Natural killer cell treated with Interleukin-12 subunit alpha and Interleukin-12 subunit beta and Interleukin-15 and Interleukin-18, amount 100 ng/mL, for 72 hours (primary cell): ENCODE measurements around the gene TGM1. TPM values are rescaled to one million over a fixed set of nuclear protein-coding genes. Genes with fewer than 3 reads are reported as not detected.
"Not testable (repeated sequence)": the region's sequence is repeated elsewhere in the genome, so short reads cannot be mapped to it uniquely, and the experiment has no call there.

Experiments used
- ATAC-seq, 2 donors: fragments of 150-1000 bp; cut with Tn5 transposase in 1 of 2; sonication (Bioruptor Pico), chemical (Tn5 transposase) in 1 of 2; 2 replicates each; pipeline ENCODE4 v1.10.0; 2021
- DNase-seq: peaks from one replicate; pipeline ENCODE4 v3.0.0; 2022; ENCODE audit warnings: low spot score
- H3K27ac Mint-ChIP-seq, 2 donors: 1 replicate in 1 of 2; 2 replicates in 1 of 2; pipeline ENCODE4 v1.8.0; 2022; ENCODE audit warnings: mixed read lengths in 2 of 2, mild to moderate bottlenecking in 1 of 2, moderate library complexity in 1 of 2
- H3K27me3 Mint-ChIP-seq, 2 donors: 1 replicate in 1 of 2; 2 replicates in 1 of 2; pipeline ENCODE4 v1.8.0; 2022; ENCODE audit warnings: mixed read lengths in 2 of 2
- H3K36me3 Mint-ChIP-seq: one replicate; pipeline ENCODE4 v1.8.0; 2022; ENCODE audit warnings: mixed read lengths
- H3K4me1 Mint-ChIP-seq, 2 donors: 1 replicate in 1 of 2; 2 replicates in 1 of 2; pipeline ENCODE4 v1.8.0; 2022; ENCODE audit warnings: low read depth in 2 of 2, mixed read lengths in 2 of 2, mild to moderate bottlenecking in 1 of 2
- H3K4me3 Mint-ChIP-seq: one replicate; pipeline ENCODE4 v1.8.0; 2022; ENCODE audit warnings: mixed read lengths
- H3K9me3 Mint-ChIP-seq: 2 replicates; pipeline ENCODE4 v1.8.0; 2022; ENCODE audit warnings: mixed read lengths
- total RNA-seq, 2 donors: library from RNA; stranded (reverse); gene quantifications; one replicate each; pipeline ENCODE4 v1.2.3, GENCODE V29; 2022

TGM1 gene
- total RNA-seq, 2 donors from 2014 or later: 2.5 to 8.7 TPM

DNA sequence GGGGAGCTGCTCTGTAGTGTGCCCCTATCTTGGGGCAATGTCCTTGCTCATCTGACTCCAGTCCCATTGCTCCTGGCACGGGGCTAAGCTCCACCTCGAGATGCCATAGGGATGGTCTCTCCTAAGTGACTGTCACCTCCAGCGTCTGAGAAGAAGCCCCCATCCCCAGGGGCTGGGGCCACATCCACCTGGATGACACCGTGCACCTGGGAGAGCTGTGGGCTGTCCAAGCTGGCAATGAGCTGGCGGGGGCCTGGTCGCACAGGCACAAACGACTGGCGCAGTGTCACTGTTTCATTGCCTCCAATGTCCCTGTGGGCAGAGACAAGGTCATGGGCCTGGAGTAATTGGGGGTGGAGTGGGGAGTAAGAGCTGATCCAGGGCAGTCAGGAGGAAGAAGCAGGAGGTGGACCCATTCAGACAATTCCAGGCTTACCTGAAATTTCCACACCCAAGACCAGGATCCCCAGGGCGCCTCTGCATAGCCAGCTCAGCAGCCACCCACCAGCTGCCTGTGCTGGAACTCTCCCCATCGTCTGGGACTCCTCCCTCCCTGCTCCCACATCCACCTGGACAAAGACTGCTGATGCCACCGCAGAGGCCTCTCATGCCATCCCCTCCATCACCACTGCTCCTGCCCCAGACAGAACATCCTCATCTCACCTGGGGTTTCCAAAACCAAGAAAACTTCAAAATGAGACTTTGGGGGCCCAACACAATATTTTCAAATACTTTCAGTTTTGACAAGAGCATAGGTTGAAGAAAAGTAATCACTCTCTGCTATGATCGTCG lies 13.6 kb downstream of the TGM1 start:
- DNase-seq (no peak), ATAC-seq (no peak)
- no peaks in the 10 kb centered on the region for H3K36me3 Mint-ChIP-seq
- H3K27ac Mint-ChIP-seq: peak overlapping the region in 1 of 2 donors; percentile 66
- H3K9me3 Mint-ChIP-seq: no peaks in the 10 kb centered on the region
- no peaks in the 10 kb centered on the region for H3K27me3 Mint-ChIP-seq
- peaks cover 17 to 23% of the 10 kb centered on the region in 2 donors for H3K4me1 Mint-ChIP-seq
- no peak overlapping the region for H3K4me3 Mint-ChIP-seq

DNA sequence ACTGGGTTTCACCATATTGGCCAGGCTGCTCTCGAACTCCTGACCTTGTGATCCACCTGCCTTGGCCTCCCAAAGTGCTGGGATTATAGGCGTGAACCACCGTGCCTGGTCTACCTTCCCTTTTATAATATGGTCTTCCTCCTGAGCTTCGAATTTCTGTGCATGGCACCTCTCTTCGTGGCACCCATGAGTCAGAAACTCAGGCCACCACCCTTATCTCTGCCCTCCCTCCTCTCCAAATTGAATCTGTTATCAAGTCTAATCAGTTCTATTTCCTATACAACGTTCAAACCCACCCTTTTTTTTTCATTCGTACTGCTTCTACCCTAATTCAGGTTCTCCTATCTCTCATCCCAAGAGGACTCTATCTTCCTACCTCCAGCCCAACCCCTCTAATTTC lies 15.6 kb downstream of the TGM1 start:
- ATAC-seq (no peak), DNase-seq (no peak)
- no peaks in the 10 kb centered on the region for H3K9me3 Mint-ChIP-seq
- no peaks in the 10 kb centered on the region for H3K36me3 Mint-ChIP-seq
- H3K27me3 Mint-ChIP-seq: no peaks in the 10 kb centered on the region
- H3K27ac Mint-ChIP-seq: peak overlapping the region; percentile 79 to 90
- peaks cover 21 to 29% of the 10 kb centered on the region in 2 donors for H3K4me1 Mint-ChIP-seq
- peak overlapping the region; percentile 72 for H3K4me3 Mint-ChIP-seq

DNA sequence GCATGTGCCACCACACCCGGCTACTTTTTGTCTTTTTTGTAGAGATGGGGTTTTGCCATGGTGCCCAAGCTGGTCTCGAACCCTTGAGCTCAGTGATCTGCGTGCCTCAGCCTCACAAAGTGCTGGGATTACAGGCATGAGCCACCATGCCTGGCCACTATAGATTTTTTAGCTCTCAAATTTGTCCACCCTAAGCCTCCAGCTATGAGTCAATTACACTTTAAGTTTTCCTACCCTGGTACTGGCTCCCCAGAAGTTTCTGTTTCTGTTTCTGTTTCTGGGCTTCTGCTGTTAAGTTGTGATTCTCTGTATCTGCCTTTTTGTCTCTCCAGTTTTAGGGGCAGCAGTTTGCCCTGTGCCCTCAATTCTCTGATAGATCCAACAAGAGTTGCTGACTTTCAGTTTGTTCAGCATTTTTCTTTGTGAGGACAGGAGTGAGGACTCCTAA lies 16.2 kb downstream of the TGM1 start:
- DNase-seq (no peak), ATAC-seq (peak; percentile 20 to 26)
- Mint-ChIP-seq H3K27ac (peak overlapping the region; percentile 79 to 90), H3K4me1 (peaks cover 23 to 33% of the 10 kb centered on the region in 2 donors), H3K36me3 (no peaks in the 10 kb centered on the region), H3K27me3 (no peaks in the 10 kb centered on the region), H3K9me3 (no peaks in the 10 kb centered on the region), H3K4me3 (peak overlapping the region; percentile 80)

DNA sequence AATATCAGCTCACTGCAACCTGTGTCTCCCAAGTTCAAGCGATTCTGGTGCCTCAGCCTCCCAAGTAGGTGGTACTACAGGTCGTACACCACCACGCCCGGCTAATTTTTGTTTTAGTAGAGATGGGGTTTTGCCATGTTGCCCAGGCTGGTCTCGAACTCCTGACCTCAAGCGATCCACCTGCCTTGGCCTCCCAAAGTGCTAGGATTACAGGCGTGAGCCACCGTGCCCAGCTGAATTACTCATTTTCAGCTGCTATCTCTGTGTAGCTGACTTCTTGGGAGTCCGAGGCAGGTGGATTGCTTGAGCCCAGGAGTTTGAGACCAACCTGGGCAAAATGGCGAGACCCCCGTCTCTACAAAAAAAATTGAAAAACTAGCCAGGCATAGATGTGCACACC lies 17.6 kb downstream of the TGM1 start:
- not testable (repeated sequence) for DNase-seq, ATAC-seq, H3K27me3 Mint-ChIP-seq, H3K9me3 Mint-ChIP-seq, H3K36me3 Mint-ChIP-seq
- H3K4me3 Mint-ChIP-seq: peak overlapping the region; percentile 64
- H3K27ac Mint-ChIP-seq: peak overlapping the region; percentile 43 to 52
- peaks cover 32 to 42% of the 10 kb centered on the region in 2 donors for H3K4me1 Mint-ChIP-seq

DNA sequence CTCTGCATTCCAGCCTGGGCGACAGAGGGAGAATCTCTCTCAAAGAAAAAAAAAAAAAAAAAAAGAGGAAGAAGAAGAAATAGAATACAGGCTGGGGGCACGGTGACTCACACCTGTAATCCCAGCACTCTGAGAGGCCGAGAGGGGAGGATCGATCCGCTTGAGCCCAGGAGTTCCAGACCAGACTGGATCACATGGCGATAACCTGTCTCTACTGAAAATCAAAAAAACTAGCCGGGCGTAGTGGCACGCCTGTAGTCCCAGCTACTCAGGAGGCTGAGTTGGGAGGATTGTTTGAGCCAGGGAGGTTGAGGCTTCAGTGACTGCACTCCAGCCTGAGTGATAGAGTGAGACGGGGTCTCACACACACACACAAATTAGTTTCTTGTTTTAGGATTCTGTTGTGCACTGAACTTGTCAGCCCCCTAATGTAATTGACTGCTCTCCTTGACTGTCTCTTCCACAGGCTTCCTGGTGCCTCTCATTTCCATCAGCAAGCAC lies 19.6 kb downstream of the TGM1 start:
- ATAC-seq: no peak
- H3K4me1 Mint-ChIP-seq: peaks cover 43 to 60% of the 10 kb centered on the region in 2 donors

DNA sequence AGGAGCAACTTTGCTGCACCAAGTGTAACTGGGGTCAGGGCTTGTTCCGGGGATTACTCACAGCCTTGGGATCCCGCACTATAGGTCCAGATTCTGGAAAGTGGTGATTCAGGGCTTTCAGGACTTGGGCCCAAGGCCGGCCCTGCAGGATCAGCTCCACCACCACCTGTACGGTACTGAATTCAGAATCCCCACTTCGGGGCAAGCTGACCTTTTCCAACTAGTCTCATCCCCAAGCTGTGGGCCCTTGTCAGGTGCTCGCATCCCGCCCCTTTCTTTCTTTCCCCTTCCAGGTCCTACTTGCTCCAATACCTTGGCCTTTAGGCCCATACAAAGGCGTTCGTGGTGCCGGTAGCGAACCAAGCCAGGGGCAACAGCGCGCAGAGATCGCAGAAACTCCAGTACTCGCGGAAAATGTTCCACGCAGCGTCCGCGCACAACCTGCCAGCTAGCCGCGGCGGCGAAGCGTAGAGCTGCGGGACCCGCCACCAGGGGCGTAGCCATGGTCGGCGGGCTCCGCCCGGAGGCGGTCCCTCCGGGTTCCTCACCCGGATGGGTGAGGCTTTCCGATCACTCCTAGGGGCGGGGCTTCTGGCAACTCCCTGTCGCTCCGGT lies 21.0 kb downstream of the TGM1 start:
- DNase-seq (peak; percentile 96), ATAC-seq (peak; percentile 92)
- Mint-ChIP-seq H3K9me3 (no peaks in the 10 kb centered on the region), H3K27me3 (no peaks in the 10 kb centered on the region), H3K4me3 (peak overlapping the region; percentile 95), H3K27ac (peak overlapping the region; percentile 94 to 96), H3K4me1 (peaks cover 46 to 59% of the 10 kb centered on the region in 2 donors), H3K36me3 (peaks cover 25% of the 10 kb centered on the region)

More for the DNA sequence above, 19.6 kb downstream of the TGM1 start:
- H3K27ac Mint-ChIP-seq: peak overlapping the region; percentile 94 to 96
- H3K4me3 Mint-ChIP-seq: peak overlapping the region; percentile 95
- DNase-seq: no peak
- no peaks in the 10 kb centered on the region for H3K9me3 Mint-ChIP-seq
- H3K36me3 Mint-ChIP-seq: peaks cover 13% of the 10 kb centered on the region
- no peaks in the 10 kb centered on the region for H3K27me3 Mint-ChIP-seq

DNA sequence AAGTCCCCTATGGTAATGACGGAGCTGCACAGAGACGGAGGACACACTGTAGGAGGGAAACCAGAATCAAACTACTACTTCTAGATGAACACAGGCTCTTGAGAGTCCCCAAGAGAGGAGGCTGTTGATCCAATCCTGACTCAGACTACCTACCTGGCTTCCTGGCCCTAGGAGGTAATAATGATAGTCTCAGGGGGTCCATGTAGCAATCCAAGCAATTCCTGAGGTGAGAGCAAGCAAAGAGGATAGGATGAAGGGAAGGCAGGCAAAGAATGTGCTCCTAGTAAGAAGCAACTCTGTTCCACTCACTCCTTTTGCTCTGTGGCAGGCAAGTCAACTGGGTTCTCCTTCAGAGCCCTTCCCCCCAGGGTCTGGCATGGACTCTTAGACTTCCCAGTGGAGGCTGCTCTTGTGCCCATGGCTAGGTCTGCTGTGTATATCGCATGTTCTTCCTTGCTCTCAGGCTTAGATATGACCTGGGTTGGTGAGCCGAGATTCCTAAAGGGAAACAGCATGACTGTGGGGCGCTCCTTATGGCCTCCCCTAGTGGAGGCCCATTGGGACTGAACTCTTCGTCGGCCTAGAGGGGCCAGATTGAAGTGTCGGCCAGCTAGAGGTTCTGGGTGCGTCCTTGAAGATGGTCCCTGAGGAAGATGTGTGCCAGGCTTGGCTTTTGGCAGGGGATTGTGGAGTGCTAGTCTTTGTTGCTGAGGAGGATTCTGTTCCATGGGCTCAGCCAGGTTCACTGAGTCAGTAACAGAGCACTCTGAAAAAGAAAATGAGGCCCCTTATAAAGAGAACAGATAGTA lies 22.7 kb downstream of the TGM1 start:
- Mint-ChIP-seq H3K27me3 (no peaks in the 10 kb centered on the region), H3K4me1 (peaks cover 55 to 67% of the 10 kb centered on the region in 2 donors), H3K9me3 (no peaks in the 10 kb centered on the region), H3K4me3 (peak overlapping the region; percentile 95), H3K36me3 (peaks cover 35% of the 10 kb centered on the region), H3K27ac (peak overlapping the region; percentile 94 to 96)
- ATAC-seq (no peak), DNase-seq (no peak)

DNA sequence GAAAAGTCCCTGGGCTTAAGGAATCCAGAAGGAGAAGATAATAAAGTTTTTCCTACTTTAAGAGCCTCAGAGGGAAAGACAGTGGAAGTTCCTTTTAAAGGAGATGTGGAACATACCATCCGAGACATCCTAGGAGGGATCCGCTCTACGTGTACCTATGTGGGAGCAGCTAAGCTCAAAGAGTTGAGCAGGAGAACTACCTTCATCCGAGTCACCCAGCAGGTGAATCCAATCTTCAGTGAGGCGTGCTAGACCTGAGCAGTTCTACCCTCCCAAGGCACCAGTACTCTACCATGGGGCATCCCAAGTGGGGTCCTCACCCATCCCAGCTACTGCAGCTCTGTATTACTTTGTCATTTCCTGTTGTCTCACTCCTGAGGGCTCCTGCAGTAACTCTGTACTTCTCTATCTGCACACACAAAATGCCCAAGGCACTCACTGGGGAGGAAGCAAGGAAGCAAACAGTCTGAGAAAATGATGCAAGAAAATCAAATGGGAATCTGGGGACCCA lies 24.4 kb downstream of the TGM1 start:
- Mint-ChIP-seq H3K36me3 (peaks cover 41% of the 10 kb centered on the region), H3K4me3 (peak overlapping the region; percentile 11), H3K4me1 (peaks cover 61 to 71% of the 10 kb centered on the region in 2 donors), H3K27me3 (no peaks in the 10 kb centered on the region), H3K9me3 (no peaks in the 10 kb centered on the region), H3K27ac (peak overlapping the region; percentile 94 to 96)
- DNase-seq (no peak), ATAC-seq (no peak)

DNA sequence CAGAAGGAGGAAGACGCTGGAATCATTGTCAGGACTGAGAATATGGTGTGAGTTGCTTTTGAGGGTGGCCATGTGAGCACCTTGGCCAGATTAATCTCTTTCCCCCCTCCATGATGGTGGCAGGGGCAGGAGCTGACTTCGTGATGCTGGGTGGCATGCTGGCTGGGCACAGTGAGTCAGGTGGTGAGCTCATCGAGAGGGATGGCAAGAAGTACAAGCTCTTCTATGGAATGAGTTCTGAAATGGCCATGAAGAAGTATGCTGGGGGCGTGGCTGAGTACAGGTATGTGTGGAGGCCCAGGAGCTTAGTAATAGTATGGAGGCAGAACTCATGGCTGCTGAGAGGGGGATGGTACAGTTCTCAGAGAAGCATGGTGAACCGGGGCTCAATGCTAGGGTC lies 24.9 kb downstream of the TGM1 start:
- no peaks in the 10 kb centered on the region for H3K27me3 Mint-ChIP-seq
- DNase-seq (no peak), ATAC-seq (no peak)
- H3K4me3 Mint-ChIP-seq: no peak overlapping the region
- peak overlapping the region; percentile 94 to 96 for H3K27ac Mint-ChIP-seq
- no peaks in the 10 kb centered on the region for H3K9me3 Mint-ChIP-seq
- peaks cover 64 to 75% of the 10 kb centered on the region in 2 donors for H3K4me1 Mint-ChIP-seq
- peaks cover 41% of the 10 kb centered on the region for H3K36me3 Mint-ChIP-seq

DNA sequence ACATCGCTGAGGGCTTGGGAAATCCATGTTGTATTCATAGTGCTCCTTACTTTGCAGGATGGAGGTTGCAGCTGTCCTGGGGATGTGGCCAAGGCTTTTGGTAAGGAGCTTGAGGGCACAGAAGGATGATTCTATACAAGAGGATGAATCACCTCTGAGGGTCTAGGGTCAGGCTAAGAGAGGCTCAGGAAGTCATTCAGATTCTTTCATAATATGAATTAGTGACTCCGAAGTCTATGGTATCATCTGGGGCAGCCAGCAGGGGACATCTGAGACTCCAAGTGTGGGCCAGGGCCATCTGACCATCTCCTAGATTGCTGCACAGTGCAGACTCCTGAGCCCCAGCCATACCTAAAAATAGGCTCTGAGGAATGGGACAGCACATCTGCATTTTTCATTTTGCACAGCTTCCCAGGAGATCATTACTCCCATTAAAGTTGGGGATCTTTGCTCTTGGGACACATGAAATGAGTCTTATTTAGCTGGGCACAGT lies 25.5 kb downstream of the TGM1 start:
- ATAC-seq (no peak), DNase-seq (no peak)
- H3K27me3 Mint-ChIP-seq: no peaks in the 10 kb centered on the region
- H3K27ac Mint-ChIP-seq: peak overlapping the region; percentile 94 to 96
- peaks cover 41% of the 10 kb centered on the region for H3K36me3 Mint-ChIP-seq
- no peaks in the 10 kb centered on the region for H3K9me3 Mint-ChIP-seq
- H3K4me1 Mint-ChIP-seq: peaks cover 66 to 79% of the 10 kb centered on the region in 2 donors
- no peak overlapping the region for H3K4me3 Mint-ChIP-seq

DNA sequence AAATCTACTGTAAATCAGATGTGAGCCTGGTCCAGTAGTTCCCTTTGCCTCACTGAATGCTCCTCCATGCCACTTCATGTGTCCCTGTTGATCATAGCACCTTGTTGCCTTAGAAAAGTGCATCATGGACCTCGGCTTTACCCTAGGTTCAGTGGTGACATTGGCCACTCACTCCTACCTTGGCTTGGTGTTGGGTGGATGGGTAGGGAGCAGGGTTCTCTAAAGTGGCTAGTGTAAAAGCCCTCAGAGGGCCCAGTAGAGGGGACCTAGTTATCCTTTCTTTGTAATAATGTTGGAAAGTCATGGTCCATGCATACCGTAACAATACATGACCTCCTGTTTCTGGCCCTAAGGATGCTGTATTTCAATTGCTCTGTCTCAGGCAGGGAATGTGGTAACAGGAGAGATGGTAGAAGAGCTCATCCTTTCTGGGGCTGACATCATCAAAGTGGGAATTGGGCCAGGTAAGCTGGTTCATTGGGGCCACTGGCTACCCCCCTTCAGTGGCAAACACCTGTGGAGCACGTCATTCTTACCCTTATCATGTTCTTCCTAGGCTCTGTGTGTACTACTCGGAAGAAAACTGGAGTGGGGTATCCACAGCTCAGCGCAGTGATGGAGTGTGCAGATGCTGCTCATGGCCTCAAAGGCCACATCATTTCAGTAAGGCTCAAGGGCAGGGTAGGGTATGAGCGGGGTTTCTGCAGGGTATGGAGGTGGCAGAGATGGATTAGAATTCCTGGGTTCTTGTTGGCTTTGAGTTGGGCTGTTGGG lies 26.1 kb downstream of the TGM1 start:
- no peak overlapping the region for H3K4me3 Mint-ChIP-seq
- no peaks in the 10 kb centered on the region for H3K27me3 Mint-ChIP-seq
- peaks cover 64 to 75% of the 10 kb centered on the region in 2 donors for H3K4me1 Mint-ChIP-seq
- DNase-seq: no peak
- ATAC-seq: no peak
- peak overlapping the region; percentile 94 to 96 for H3K27ac Mint-ChIP-seq
- H3K36me3 Mint-ChIP-seq: peaks cover 41% of the 10 kb centered on the region
- no peaks in the 10 kb centered on the region for H3K9me3 Mint-ChIP-seq

DNA sequence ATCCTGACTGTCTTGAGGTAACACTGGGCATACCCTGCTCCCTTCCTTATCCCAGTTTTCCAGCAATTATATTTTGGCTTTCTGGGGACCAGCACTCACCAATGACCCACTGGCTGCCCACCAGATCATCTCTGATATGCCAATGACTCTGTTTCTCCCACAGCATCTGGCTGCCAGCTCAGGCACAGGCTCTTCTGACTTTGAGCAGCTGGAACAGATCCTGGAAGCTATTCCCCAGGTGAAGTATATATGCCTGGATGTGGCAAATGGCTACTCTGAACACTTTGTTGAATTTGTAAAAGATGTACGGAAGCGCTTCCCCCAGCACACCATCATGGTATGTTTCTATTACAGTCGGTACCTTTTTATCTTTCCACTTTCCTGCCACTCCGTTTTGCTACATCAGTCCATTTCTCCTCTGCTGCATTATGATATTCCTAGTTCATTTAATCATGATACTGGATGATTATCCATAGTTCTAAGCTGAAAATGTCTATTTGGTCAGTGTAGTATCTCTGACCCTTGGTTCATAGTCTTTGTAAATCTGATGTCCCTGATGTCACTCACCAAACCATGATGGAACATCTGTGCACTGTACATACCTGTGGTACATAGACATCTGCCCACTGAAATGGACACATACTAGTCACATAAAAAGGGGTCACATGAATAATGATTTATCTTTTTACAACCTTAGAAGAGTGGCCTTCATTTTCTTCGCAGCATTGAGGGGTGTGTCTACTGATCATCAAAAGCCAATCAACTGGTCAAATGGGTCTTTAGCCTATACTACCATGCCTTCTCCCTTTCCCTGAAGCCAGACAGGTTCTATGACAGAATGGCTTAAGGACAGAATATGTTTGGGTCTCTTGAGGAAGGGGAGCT lies 26.9 kb downstream of the TGM1 start:
- H3K27ac Mint-ChIP-seq: peak overlapping the region; percentile 29 to 31
- peaks cover 41% of the 10 kb centered on the region for H3K36me3 Mint-ChIP-seq
- peak overlapping the region; percentile 23 for H3K4me3 Mint-ChIP-seq
- peaks cover 62 to 79% of the 10 kb centered on the region in 2 donors for H3K4me1 Mint-ChIP-seq
- no peak for DNase-seq
- no peak for ATAC-seq
- H3K9me3 Mint-ChIP-seq: no peaks in the 10 kb centered on the region
- H3K27me3 Mint-ChIP-seq: no peaks in the 10 kb centered on the region
